LNCAP (cell line): Measurements from ENCODE around the gene COL23A1.

Experiments
- TF ChIP-seq, protein P1 (sequence below): fragments of 450-650 bp; IDR thresholded peaks from 2 replicates; pipeline ENCODE4 v1.5.1; 2017; ENCODE audit warnings: mild to moderate bottlenecking

COL23A1 gene

GRCh38 chr5:178590141-178590923, at the start of gene COL23A1:
TSS of gene COL23A1 (minus strand) at chr5:178590393.
- TF ChIP-seq, protein P1, sequence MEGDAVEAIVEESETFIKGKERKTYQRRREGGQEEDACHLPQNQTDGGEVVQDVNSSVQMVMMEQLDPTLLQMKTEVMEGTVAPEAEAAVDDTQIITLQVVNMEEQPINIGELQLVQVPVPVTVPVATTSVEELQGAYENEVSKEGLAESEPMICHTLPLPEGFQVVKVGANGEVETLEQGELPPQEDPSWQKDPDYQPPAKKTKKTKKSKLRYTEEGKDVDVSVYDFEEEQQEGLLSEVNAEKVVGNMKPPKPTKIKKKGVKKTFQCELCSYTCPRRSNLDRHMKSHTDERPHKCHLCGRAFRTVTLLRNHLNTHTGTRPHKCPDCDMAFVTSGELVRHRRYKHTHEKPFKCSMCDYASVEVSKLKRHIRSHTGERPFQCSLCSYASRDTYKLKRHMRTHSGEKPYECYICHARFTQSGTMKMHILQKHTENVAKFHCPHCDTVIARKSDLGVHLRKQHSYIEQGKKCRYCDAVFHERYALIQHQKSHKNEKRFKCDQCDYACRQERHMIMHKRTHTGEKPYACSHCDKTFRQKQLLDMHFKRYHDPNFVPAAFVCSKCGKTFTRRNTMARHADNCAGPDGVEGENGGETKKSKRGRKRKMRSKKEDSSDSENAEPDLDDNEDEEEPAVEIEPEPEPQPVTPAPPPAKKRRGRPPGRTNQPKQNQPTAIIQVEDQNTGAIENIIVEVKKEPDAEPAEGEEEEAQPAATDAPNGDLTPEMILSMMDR = peak; percentile 96

DNA sequence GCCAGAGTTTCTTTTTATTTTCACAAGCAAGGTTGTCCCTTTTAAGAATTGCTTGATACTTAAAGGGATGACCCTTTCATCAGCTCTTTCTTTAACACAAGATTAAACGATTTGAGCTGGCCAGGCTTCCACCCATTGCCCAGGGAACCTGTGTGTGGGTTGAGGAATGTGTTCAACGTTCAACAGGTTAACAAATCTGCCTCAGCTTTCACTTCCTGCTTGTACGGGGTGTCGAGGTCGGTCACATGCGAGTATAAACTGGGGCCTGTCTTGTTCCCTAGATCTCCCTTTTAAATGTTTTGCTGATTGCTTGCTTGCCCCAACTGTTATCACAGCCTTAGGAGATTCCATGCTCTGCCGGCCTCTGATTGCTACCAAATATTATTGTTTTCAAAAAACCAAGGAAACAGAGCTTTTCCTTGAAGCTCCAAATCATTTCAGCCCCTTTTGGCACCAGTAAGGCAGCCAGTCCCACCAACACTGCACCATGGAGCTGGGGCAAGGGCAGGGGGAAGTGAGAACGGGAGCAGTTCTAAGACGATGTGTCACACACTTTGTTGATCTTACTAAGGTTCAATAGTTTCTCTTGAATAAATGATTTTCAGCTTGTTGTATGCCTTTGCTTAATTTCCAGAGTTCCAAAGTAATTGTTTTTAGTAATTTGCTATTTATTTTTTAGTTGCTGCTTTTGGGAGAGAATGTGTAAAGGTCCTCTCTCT, 47.3 kb upstream of the COL23A1 start:
- TF ChIP-seq, protein P1 = no peak

- TF ChIP-seq, protein P1 = no peak
These were observed 42.1 kb upstream of the COL23A1 start for GRCh38 chr5:178632285-178632684.

DNA sequence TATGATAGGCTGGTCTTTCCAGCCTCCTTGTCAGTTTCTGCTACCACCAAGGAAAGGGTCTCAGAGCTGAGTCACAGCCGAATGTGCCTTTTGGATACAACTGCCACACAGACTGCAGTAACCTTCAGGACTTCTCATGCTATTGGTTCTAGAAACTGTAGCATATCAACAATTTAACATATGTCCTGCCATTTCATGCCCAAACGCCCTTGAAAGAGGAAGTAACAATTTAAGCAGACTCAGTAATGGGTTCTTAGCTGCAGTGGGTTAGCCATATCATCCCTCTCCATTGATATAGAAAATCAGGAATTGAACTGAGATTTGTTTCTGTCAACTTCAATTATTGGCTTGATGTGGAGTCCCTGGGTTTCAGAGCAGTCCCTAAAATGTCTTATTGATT, 40.8 kb upstream of the COL23A1 start:
- TF ChIP-seq, protein P1 = no peak

DNA sequence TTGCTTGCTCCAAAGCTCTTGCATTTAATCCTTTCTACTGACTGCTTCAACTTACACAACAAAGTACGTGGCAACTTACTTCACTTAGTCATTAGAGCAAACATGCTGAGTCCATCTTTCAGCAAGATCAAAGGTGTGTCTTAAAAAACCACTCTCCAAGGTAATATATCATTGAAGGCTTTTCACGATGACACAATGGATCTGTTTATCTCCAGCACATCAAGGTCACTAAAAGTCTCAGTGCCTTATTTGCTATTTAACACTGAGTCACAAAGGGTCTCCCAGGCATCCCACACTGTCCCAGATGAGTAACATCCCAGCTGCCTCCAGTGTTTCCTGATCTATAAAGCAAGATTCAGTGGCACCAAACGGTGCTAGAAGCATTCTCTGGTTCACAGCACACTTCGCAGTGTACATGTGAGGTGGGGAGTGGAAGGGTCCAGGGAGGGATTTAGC, 40.3 kb upstream of the COL23A1 start:
- TF ChIP-seq, protein P1 = no peak

GRCh38 chr5:178627259-178627598, 37.0 kb upstream of the COL23A1 start:
- TF ChIP-seq, protein P1 = no peak

DNA sequence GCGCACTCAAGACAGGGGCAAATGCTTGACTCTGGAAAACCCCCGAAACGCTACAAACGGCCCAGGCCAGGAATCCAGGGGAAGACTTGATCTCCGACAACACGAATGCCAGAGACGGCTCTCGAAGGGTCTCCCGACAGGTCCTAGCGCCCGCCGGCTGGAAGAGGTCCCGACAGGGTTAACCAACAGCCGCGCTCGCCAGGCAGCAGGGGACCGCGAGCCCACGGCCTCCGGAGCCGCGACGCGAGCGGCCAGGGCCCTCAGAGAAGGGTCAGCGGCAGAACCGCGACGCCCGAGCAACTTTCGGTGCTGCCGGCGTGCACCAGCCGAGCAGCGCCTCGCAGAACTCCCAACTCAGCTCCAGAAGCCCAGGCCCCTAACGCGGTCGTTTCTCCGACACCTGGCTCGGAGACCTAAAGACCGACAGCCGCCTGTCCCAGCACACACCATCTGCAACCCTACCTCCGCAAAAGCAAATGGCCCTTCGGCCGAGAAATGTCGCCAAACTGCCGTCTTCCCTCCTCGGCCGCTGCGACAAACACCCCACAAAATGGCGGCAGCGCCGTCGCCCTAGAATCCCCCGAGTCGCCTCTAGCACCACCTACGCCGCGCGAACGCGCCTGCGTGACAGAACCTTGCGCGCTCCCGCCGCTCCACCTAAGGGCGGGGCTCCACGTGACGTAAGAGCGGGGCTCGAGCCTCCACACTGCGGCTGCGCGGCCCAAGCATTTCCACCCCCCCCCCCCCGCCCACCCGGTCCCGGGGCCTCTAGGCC, 36.5 kb upstream of the COL23A1 start, which contains the start of gene CLK4:
CLK4 (minus strand) TSS at position 567 of the 775 bp plus-strand sequence. CDS start 3,634 bp downstream, outside the sequence.
- TF ChIP-seq, protein P1 = no peak
